ENCODE results near the gene WSCD1. TPM values are rescaled to one million over a fixed set of nuclear protein-coding genes. Genes with fewer than 3 reads are reported as not detected.

WSCD1 gene
- total RNA-seq, 2 experiments from 2014 or later: 0.05 TPM; not detected in 1

DNA sequence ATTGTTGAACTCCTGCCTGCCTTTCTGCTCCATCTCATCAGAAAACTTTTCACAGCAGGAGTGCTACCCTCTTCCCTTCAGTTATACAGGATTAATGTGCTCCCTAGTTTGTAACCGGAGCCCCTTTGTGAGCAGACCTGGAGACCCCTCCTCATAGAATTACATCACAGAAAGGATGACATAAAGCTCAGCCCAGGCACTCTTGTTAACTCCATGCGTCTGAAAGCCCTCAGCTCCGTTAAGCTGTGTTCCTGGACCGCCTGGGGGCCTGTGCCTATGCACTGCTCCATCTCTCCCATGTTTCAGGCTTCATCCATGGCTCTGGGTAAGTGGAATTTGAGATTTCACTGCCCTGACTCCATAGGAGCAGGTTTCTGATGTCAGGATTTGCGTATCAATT is 7.6 kb downstream of the WSCD1 start:
- ChIA-PET POLR2A (no interaction called here), CTCF (no interaction called here)

DNA sequence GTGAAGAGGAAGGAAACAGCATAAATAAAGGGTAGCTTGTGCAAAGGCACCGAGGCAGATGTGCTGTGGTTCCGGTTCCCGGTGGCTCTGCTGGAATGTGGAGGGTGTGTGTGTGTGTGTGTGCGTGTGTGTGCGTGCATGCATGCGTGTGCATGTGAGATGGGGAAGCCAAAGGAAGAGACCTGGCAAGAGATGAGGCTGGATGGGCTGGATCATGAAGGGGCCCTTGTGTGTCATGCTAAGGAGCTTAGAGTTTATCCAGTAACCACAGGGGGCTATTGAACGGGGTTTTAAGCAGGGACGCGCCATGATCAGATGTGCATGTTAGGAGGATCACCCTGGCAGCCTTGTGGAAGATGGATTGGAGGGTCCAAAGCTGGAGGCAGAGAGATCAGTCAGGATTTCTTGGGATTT is 8.3 kb downstream of the WSCD1 start:
- Mint-ChIP-seq H3K4me1 (ENCODE audit: low read depth) (no peaks in the 10 kb centered on the region), H3K27ac (no peak overlapping the region), H3K36me3 (ENCODE audit: low read depth) (no peaks in the 10 kb centered on the region), H3K4me3 (no peak overlapping the region), H3K27me3 (peaks cover 3% of the 10 kb centered on the region), H3K9me3 (no peaks in the 10 kb centered on the region)
- POLR2A ChIA-PET: no interaction called here
- ATAC-seq (no peak), DNase-seq (no peak)
- intact Hi-C loops (cut with micrococcal nuclease): no loop called here
- TF ChIP-seq, protein P1, sequence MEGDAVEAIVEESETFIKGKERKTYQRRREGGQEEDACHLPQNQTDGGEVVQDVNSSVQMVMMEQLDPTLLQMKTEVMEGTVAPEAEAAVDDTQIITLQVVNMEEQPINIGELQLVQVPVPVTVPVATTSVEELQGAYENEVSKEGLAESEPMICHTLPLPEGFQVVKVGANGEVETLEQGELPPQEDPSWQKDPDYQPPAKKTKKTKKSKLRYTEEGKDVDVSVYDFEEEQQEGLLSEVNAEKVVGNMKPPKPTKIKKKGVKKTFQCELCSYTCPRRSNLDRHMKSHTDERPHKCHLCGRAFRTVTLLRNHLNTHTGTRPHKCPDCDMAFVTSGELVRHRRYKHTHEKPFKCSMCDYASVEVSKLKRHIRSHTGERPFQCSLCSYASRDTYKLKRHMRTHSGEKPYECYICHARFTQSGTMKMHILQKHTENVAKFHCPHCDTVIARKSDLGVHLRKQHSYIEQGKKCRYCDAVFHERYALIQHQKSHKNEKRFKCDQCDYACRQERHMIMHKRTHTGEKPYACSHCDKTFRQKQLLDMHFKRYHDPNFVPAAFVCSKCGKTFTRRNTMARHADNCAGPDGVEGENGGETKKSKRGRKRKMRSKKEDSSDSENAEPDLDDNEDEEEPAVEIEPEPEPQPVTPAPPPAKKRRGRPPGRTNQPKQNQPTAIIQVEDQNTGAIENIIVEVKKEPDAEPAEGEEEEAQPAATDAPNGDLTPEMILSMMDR (IDR thresholded peaks at IDR 0.05): no peak
- CTCF ChIA-PET: no interaction called here

More for the DNA sequence above, 7.6 kb downstream of the WSCD1 start:
- no peak overlapping the region for H3K27ac Mint-ChIP-seq
- no peaks in the 10 kb centered on the region for H3K4me1 Mint-ChIP-seq (ENCODE audit: low read depth)
- TF ChIP-seq, protein P1 (IDR thresholded peaks at IDR 0.05): no peak
- no peaks in the 10 kb centered on the region for H3K9me3 Mint-ChIP-seq
- ATAC-seq (no peak), DNase-seq (no peak)
- intact Hi-C loops (cut with micrococcal nuclease): no loop called here
- peaks cover 5% of the 10 kb centered on the region for H3K27me3 Mint-ChIP-seq
- no peak overlapping the region for H3K4me3 Mint-ChIP-seq
- no peaks in the 10 kb centered on the region for H3K36me3 Mint-ChIP-seq (ENCODE audit: low read depth)

DNA sequence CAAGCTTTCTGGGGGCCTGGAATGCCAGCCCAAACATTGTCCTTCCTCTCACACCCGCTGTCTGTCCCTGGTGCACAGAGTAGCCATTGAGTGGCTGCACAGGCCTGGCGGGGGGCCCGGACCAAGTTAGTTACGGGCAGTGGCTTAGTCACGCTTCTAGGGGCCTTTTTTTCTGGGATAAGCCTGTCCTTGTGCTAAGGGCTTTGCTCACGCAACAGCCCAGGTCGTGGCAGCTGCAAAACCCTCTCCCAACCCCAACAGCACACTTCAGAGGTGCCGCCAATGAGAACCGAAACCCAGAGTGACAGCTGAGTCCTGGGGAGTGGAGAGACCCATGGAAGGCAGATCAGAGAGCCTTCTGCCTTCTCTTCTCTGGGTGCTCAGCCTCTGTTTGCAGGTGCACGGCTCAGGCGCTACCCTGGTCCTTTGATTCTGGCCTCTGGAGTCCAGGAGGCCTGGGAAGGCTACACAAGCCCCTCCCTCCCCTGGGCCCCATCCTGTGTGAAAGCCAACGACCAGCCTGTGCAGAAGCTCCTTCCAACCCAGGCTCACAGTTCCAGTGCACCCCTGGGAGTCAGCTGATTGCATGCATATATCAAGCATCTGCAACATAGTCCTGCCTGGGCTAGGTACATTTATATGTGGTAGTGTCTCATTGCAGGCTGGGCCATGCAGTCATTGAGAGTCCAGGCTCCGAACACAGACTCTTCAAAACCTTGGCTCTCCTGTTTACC is 9.1 kb downstream of the WSCD1 start:
- Mint-ChIP-seq H3K27me3 (no peaks in the 10 kb centered on the region), H3K4me1 (ENCODE audit: low read depth) (no peaks in the 10 kb centered on the region), H3K36me3 (ENCODE audit: low read depth) (no peaks in the 10 kb centered on the region), H3K4me3 (no peak overlapping the region), H3K27ac (no peak overlapping the region), H3K9me3 (no peaks in the 10 kb centered on the region)
- ChIA-PET POLR2A (no interaction called here), CTCF (no interaction called here)
- TF ChIP-seq, protein P1 (IDR thresholded peaks at IDR 0.05): no peak
- DNase-seq (no peak), ATAC-seq (no peak)
- intact Hi-C loops (cut with micrococcal nuclease): no loop called here

DNA sequence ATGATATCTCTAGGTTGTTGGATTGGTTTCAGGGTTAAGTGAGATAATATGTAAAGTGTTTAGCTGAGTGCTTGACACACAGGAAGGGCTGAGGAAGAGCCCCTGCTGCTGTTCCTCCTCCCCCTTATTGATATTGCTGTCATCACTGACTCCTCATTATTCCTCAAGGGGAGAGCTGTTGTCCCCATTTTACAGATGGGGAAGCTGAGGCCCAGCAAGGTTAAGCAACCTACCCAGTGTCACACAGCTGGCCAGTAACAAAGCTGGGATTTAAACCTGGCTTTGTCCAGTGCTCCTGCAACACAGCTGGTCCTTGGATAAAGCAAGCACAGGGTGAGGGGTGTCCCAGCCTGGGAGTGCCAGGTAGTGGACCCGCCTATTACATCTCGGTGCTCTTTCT is 9.8 kb downstream of the WSCD1 start:
- H3K4me3 Mint-ChIP-seq: no peak overlapping the region
- no peaks in the 10 kb centered on the region for H3K27me3 Mint-ChIP-seq
- TF ChIP-seq, protein P1 (IDR thresholded peaks at IDR 0.05): no peak
- intact Hi-C loops (cut with micrococcal nuclease): no loop called here
- H3K4me1 Mint-ChIP-seq (ENCODE audit: low read depth): no peaks in the 10 kb centered on the region
- no peaks in the 10 kb centered on the region for H3K36me3 Mint-ChIP-seq (ENCODE audit: low read depth)
- no peak for DNase-seq
- ChIA-PET CTCF (no interaction called here), POLR2A (no interaction called here)
- H3K9me3 Mint-ChIP-seq: no peaks in the 10 kb centered on the region
- no peak overlapping the region for H3K27ac Mint-ChIP-seq
- ATAC-seq: no peak

DNA sequence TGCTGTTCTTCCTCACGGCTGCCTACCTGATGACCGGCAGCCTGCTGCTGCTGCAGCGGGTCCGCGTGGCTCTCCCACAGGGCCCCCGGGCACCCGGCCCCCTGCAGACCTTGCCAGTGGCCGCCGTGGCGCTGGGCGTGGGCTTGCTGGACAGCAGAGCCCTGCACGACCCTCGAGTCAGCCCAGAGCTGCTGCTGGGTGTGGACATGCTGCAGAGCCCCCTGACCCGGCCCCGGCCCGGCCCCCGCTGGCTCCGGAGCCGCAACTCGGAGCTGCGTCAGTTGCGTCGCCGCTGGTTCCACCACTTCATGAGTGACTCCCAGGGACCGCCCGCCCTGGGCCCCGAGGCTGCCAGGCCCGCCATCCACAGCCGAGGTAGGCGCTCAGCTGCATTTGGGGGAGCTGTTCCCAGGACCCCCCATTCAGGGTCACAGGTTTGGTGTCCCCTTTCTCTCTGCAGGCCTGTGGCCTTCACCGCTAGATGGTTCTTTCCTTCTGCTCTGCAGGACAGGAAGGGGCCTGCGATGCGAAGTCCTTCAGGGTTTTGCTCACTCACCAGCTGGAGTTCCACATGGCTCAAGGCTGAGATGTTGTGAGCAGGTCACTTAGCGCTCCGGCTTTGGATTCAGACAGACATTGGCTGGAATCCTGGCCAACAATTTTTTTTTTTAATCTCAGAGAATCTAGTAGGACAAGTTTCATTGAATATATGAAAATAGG is 10.7 kb downstream of the WSCD1 start:
- Mint-ChIP-seq H3K36me3 (ENCODE audit: low read depth) (no peaks in the 10 kb centered on the region), H3K4me1 (ENCODE audit: low read depth) (no peaks in the 10 kb centered on the region), H3K4me3 (no peak overlapping the region), H3K27me3 (no peaks in the 10 kb centered on the region), H3K27ac (no peak overlapping the region), H3K9me3 (no peaks in the 10 kb centered on the region)
- intact Hi-C loops (cut with micrococcal nuclease): no loop called here
- POLR2A ChIA-PET: no interaction called here
- DNase-seq: no peak
- ATAC-seq: no peak
- CTCF ChIA-PET: no interaction called here
- TF ChIP-seq, protein P1 (IDR thresholded peaks at IDR 0.05): no peak
